Measurements from ENCODE around the gene SH2D4B.
A peak's percentile ranks its signal among the peaks of the same experiment; 100 is the strongest.
"Not testable (repeated sequence)": the region's sequence is repeated elsewhere in the genome, so short reads cannot be mapped to it uniquely, and the experiment has no call there.

SH2D4B gene

DNA sequence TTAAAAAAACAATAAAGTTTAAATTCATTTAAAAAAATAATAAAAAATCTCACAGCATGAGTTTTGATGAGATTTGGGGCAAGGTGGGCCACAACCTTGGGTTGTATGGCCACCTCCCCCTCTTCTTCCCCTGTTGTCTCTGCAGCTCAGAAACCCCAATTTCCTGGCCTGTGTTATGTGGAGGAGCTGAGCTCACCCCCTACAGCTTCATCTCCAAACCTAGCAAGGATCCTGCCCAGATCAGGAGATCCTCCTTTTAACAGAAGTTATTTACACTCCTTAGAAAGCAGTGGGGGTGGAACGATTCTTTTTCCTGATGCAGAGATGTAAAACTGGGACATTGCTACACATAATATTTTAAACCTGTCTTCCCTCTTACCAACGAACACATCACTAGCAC is 6.9 kb upstream of the SH2D4B start:
- H3K79me2 ChIP-seq (ENCODE audit: insufficient read depth, low read depth): no peaks in the 10 kb centered on the region
- H3K9ac ChIP-seq: no peak overlapping the region
- H3K27ac ChIP-seq: no peak overlapping the region
- H3K4me1 ChIP-seq (ENCODE audit: low read depth, poor library complexity, severe bottlenecking): no peaks in the 10 kb centered on the region
- H3K36me3 ChIP-seq (ENCODE audit: insufficient read depth): no peaks in the 10 kb centered on the region
- H2AFZ ChIP-seq (ENCODE audit: low read depth): no peak overlapping the region
- H4K20me1 ChIP-seq (ENCODE audit: insufficient read depth): no peaks in the 10 kb centered on the region
- no peaks in the 10 kb centered on the region for H3K27me3 ChIP-seq (ENCODE audit: insufficient read depth, low read depth)
- no peak overlapping the region for H3K4me2 ChIP-seq
- TF ChIP-seq, protein P1, sequence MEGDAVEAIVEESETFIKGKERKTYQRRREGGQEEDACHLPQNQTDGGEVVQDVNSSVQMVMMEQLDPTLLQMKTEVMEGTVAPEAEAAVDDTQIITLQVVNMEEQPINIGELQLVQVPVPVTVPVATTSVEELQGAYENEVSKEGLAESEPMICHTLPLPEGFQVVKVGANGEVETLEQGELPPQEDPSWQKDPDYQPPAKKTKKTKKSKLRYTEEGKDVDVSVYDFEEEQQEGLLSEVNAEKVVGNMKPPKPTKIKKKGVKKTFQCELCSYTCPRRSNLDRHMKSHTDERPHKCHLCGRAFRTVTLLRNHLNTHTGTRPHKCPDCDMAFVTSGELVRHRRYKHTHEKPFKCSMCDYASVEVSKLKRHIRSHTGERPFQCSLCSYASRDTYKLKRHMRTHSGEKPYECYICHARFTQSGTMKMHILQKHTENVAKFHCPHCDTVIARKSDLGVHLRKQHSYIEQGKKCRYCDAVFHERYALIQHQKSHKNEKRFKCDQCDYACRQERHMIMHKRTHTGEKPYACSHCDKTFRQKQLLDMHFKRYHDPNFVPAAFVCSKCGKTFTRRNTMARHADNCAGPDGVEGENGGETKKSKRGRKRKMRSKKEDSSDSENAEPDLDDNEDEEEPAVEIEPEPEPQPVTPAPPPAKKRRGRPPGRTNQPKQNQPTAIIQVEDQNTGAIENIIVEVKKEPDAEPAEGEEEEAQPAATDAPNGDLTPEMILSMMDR (conservative IDR thresholded peaks at IDR 0.05; ENCODE audit: low read depth, low read length): no peak
- no peak overlapping the region for H3K4me3 ChIP-seq (IDR thresholded peaks at IDR 0.05; ENCODE audit: insufficient read depth, low read depth, low read length)

DNA sequence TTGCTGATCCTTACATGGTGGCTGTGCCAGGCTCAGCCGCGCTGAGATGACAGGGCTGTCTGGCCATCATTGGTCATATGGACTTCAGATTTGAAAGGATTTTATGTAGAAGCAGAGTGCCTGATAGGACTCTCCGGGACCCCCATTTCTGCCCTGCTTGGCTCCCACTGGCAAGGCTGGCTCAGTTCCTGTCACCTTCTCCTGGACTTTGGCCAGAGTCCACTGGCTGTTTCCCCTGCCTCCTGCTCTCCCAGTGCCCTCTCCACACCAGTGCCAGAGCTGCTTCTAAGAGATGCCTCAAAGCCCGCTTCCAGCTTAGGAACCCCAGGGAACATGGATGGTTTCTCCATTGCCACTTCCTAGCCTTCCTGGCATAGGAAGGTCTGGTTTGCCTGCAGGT is 5.1 kb upstream of the SH2D4B start:
- H3K9ac ChIP-seq: no peak overlapping the region
- TF ChIP-seq, protein P1 (conservative IDR thresholded peaks at IDR 0.05; ENCODE audit: low read depth, low read length): no peak
- H3K79me2 ChIP-seq (ENCODE audit: insufficient read depth, low read depth): no peaks in the 10 kb centered on the region
- no peaks in the 10 kb centered on the region for H3K27me3 ChIP-seq (ENCODE audit: insufficient read depth, low read depth)
- no peak overlapping the region for H3K4me3 ChIP-seq (IDR thresholded peaks at IDR 0.05; ENCODE audit: insufficient read depth, low read depth, low read length)
- H4K20me1 ChIP-seq (ENCODE audit: insufficient read depth): no peaks in the 10 kb centered on the region
- H3K27ac ChIP-seq: no peak overlapping the region
- H2AFZ ChIP-seq (ENCODE audit: low read depth): no peak overlapping the region
- no peak overlapping the region for H3K4me2 ChIP-seq
- no peaks in the 10 kb centered on the region for H3K36me3 ChIP-seq (ENCODE audit: insufficient read depth)
- H3K4me1 ChIP-seq (ENCODE audit: low read depth, poor library complexity, severe bottlenecking): no peaks in the 10 kb centered on the region

DNA sequence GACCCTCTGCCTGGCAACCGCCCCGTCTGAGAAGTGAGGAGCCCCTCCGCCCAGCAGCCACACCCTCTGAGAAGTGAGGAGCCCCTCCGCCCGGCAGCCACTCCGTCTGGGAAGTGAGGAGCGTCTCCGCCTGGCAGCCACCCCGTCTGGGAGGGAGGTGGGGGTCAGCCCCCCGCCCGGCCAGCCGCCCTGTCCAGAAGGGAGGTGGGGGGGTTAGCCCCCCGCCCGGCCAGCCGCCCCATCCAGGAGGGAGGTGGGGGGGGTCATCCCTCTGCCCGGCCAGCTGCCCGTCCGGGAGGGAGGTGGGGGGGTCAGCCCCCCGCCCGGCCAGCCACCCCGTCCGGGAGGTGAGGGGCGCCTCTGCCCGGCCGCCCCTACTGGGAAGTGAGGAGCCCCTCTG is 3.6 kb upstream of the SH2D4B start:
- H4K20me1 ChIP-seq (ENCODE audit: insufficient read depth); H3K9ac ChIP-seq; H3K79me2 ChIP-seq (ENCODE audit: insufficient read depth, low read depth); H3K36me3 ChIP-seq (ENCODE audit: insufficient read depth); H3K4me2 ChIP-seq; H2AFZ ChIP-seq (ENCODE audit: low read depth); H3K4me1 ChIP-seq (ENCODE audit: low read depth, poor library complexity, severe bottlenecking); H3K4me3 ChIP-seq (IDR thresholded peaks at IDR 0.05; ENCODE audit: insufficient read depth, low read depth, low read length); H3K27me3 ChIP-seq (ENCODE audit: insufficient read depth, low read depth); H3K27ac ChIP-seq: not testable (repeated sequence)

DNA sequence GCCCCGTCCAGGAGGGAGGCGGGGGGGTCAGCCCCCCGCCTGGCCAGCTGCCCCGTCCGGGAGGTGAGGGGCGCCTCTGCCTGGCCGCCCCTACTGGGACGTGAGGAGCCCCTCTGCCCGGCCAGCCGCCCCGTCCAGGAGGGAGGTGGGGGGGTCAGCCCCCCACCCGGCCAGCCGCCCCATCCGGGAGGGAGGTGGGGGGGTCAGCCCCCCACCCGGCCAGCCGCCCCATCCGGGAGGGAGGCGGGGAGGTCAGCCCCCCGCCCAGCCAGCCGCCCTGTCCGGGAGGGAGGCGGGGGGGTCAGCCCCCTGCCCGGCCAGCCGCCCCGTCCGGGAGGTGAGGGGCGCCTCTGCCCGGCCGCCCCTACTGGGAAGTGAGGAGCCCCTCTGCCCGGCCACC is 3.1 kb upstream of the SH2D4B start:
- H4K20me1 ChIP-seq (ENCODE audit: insufficient read depth); H3K79me2 ChIP-seq (ENCODE audit: insufficient read depth, low read depth); H3K4me1 ChIP-seq (ENCODE audit: low read depth, poor library complexity, severe bottlenecking); H3K9ac ChIP-seq; H3K36me3 ChIP-seq (ENCODE audit: insufficient read depth); H2AFZ ChIP-seq (ENCODE audit: low read depth); H3K27ac ChIP-seq; H3K4me2 ChIP-seq; H3K27me3 ChIP-seq (ENCODE audit: insufficient read depth, low read depth); H3K4me3 ChIP-seq (IDR thresholded peaks at IDR 0.05; ENCODE audit: insufficient read depth, low read depth, low read length): not testable (repeated sequence)

DNA sequence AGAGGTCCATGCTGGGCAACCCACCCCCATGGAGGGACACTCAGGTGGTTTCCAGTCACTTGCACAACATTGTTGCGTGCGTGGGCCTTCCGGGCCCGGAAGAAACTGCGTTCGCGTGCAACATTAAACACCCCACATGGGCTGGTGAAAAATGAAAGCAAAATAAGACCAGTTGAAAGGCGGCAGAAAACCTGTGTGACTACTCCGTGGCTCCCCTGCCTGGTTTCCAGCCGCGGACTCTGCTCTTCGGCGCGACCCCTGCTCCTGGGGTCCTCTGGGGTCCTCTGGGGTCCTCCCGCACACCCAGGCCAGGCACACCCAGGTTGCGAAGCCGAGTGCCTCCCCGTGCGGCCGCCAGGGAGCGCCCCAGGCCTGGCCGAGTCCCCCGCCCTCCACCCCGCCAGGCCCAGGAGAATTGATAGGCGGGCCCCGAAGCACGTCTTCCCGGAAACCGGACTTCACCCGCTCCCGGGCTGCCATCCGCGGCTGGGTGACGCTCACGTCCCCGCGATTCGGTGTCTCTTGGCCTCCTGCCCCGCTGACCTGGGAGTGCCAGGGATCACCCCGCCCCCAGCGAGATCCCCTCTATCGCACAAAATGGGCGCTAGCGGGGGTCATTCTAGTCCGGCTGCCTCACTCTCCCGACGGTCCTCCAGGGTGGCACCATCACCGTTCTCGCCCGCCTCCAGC is 1.9 kb upstream of the SH2D4B start:
- Histone ChIP-seq H3K27me3 (ENCODE audit: insufficient read depth, low read depth) (no peaks in the 10 kb centered on the region), H2AFZ (ENCODE audit: low read depth) (peak overlapping the region; percentile 93), H4K20me1 (ENCODE audit: insufficient read depth) (no peaks in the 10 kb centered on the region), H3K36me3 (ENCODE audit: insufficient read depth) (no peaks in the 10 kb centered on the region), H3K9ac (peak overlapping the region; percentile 82; the same call in 1 of the 2 replicates), H3K79me2 (ENCODE audit: insufficient read depth, low read depth) (no peaks in the 10 kb centered on the region), H3K4me2 (peak overlapping the region; percentile 73), H3K27ac (peak overlapping the region; percentile 53), H3K4me3 (IDR thresholded peaks at IDR 0.05; ENCODE audit: insufficient read depth, low read depth, low read length) (no peak overlapping the region), H3K4me1 (ENCODE audit: low read depth, poor library complexity, severe bottlenecking) (no peaks in the 10 kb centered on the region)
- TF ChIP-seq, protein P1 (conservative IDR thresholded peaks at IDR 0.05; ENCODE audit: low read depth, low read length): peak; percentile 53
